ENCODE results near the gene TPI1.
A peak's percentile ranks its signal among the peaks of the same experiment; 100 is the strongest.
"Not testable (repeated sequence)": the region's sequence is repeated elsewhere in the genome, so short reads cannot be mapped to it uniquely, and the experiment has no call there.

Gene TPI1

DNA sequence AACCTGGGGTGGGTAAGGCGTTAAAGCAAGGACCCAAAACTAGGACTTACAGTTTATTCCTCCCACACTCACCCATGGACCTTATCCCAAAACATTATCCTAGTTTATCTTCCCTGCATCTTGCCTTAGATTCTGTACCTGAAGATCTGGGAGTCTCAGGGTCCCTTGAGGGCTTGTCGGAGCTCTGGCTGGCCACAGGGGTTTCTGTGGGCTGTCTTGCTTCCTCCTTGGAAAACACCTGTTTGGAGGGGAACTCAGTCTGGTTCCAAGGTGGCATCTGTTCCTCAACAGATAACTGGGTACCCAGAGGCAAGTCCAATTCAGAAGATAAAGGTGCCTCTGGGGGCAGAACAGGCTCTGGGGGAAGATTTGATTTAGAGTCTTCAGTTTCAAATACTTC lies 17.9 kb upstream of the TPI1 start:
- no peak for DNase-seq

DNA sequence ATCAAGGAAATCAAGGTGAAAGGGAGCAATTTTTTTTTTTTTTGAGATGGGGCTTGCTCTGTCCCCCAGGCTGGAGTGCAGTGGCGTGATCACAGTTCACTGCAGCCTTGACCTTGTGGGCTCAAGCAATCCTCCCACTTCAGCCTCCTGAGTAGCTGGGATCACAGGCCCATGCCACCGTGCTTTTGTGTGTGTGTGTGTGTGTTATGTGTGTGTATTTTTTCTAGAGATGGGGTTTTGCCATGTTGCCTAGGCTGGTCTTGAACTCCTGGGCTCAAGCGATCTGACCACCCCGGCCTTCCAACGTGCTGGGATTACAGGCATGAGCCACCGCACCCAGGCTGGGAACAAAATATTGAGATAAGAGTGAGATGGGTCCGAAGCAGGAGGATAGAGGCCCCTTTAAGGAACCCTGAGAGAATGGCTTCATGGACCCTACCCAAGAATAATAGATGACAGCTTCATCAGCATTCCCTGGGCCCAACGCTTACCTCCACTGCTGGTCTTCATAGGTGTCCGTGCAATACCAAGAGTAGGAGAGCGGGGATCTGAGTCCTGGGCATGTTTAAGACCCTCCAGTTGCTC lies 17.3 kb upstream of the TPI1 start:
- no peak for DNase-seq

DNA sequence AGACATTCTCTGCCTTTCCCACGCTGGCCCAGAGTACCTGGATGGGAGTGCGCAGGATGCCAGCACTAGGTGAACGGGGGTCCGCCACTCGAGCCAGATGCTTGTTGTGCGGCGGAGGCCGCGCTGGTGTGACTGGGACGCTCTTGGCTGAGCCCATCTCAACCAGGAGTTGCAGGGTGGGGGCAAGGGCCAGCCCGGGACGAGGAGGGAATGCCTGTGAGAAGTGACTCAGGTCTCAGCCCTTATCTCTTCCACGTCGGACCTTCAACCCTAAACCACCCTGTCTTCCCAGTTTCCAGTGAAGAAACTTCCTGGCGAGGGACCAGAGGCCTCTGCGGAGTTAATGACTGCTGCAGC lies 16.6 kb upstream of the TPI1 start:
- DNase-seq, result no peak

DNA sequence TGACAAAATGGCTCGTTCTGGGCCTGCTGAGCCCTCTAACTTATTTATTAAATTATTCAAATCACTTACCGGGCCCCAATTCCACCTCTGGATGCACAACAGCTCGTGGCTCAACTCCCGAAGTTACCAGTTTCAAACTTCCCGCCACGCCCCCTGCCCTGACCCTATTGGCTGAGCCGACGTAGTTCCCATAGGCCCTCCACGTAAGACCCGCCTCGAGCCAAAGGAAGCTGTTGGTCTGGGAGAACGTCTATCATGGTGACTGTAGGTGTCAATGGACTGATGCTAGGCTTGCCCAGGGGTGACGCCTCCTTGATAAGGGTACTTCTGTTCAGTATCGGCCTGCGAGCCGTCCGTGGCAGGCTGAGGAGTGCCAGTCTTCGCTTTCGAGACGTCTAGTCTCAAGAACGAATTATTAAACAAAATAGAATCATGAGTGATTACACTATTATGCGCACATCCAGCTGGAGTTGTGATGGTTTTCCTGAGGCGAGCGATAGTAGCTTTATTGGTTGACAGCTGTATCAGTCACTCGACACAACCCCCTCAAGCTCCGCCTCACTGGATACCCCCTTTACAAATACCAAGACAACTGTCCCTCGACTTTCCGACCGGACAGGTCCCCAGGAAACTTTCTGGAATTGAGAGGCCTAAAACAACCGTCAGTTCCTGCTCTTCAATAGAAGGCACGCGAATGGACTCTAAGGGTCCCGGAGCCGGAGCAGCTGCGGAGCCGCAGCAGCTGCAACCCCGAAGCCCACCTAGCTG lies 16.0 kb upstream of the TPI1 start, which contains the start of gene CDCA3:
Gene CDCA3 (minus strand): TSS at position 134 of the 768 bp plus-strand sequence. CDS start 334 bp downstream, outside the sequence.
- peak; percentile 99 for DNase-seq

DNA sequence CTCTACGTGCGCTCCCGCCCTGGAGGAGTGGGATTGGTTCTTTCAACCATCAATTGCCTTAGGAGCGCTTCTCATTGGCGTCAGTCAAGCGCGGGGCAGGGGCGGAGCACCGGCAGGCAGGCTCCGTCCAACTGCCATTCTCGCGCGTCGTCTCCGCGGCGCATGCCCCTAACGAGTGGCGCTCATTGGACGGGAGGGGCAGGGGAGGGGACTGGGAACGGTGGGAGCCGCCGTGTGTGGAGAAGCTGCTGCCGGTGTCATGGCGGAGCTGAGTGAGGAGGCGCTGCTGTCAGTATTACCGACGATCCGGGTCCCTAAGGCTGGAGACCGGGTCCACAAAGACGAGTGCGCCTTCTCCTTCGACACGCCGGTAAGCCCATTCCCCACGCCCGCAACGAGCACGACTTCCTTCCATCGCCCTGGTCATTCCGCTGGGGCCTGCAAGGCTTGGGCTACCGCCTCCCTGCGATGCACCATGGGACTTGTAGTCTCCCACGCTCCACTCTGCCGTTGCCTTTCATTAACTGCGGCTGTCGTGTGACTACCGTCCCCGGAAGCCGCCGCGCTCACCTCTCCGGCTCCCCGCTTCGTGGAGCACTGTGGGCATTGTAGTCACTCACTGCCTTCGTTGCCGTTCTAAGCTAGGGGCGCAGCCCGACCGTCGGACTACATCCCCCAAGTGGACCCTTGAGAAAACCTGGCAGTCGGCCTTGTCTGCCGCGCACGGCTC lies 15.2 kb upstream of the TPI1 start, which contains the start of gene USP5:
Gene USP5 (plus strand): TSS at position 230 of the 730 bp plus-strand sequence. CDS start 30 bp downstream, at position 260.
- peak; percentile 100 for DNase-seq

DNA sequence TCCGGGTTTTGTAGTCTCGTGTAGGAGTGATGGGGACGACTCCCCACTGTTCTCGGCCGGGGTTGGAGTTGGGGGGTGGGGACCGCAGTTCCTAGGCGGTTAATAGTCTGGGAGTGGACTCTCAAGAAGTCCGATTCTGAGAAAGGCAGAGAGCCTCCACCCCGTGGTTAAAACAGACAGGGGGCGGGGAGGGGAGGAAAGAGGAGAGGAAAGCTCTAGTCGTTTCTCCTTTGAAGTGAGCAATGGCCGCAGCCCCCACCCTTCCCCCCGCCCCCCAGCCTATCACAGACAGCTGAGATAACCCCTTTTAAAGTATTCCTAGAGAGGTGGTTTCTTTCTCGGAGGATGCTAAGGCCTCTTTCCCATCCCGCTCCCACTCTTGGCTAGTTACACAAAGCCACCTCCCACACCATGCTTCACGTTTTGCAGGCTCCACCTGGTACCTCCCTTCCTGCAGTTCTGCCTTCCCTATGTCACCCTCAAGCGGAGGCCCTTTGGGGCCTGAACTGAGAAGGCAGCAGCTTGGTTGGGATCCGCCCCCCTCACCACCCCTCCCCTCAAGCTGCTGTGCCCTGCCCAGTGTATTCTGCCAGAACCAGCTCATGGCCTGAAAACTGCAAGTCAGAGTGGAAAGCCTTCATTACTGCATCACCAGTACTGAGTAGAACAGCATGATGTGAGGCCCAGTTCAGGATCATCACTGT lies 14.5 kb upstream of the TPI1 start:
- peak; percentile 67 for DNase-seq

DNA sequence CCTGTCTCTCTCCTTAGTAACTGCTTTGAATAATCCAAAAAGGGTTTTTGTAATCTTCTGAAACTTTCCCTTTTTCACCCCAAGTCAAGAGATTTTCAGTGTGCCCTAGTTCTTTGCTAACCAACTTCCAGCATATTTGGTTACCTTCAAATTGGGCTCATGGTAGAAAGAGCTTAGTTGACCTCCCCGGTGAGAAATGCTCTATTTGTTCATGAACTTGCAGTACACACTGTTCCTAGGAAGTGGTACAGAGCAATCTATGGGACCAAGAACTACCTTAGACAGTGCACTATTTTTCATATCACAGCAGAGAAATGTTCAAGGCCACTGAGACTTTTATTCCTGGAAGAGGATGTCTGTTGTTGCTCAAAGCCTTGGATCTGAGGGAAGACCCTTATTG lies 13.7 kb upstream of the TPI1 start:
- no peak for DNase-seq

DNA sequence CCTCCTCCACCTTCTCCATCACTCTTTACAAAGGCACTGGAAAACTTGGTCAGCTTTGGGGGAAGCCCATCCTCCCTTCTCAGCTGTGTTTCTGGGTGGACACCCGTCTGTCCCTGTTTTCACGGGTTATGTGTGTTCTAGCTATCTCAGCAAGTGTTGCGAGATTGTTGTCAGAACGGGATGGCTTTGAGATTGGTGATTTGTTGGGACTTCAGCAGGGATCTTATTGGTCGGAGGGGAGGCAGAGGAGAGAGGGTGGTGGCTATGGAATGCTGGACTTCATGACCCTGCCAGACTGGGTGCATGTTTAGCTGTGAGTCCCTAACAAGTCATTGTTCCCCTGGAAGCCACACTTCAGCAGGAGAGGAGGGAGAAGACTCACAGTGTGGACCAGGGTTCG lies 13.3 kb upstream of the TPI1 start:
- DNase-seq, result no peak

DNA sequence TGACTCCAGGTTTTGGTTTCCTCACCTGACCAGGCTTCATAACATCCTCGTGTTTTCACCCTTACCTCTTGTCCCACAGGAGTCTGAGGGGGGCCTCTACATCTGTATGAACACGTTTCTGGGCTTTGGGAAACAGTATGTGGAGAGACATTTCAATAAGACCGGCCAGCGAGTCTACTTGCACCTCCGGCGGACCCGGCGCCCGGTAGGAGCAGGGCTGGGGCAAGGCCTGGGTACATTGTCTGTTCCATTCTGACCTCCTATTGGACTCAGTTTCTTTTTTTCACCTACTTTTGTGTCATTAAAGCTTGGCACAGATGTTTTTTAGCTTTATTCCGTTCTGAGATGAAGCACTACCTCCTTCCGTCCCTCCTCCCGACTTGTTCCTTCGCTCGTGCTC lies 12.0 kb upstream of the TPI1 start:
- no peak for DNase-seq

DNA sequence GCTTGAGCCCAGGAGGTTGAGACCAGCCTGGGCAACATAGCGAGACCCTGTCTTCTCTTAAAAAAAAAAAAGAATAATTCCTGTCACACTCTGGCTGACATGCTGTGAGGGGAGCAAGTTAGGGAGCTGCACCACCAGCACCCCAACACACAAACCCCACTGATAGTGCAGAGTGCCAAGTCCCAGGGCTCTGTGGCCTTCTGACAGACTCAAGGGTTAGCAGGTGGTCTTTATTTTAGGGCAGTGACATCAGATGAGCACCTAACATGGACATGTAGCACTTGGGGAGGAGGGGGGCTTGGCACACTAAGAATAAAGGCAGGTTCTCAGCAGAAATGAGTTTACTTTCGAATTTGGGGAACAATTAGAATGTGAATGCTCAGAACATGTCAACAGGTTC lies 8.5 kb upstream of the TPI1 start:
- DNase-seq, result no peak

DNA sequence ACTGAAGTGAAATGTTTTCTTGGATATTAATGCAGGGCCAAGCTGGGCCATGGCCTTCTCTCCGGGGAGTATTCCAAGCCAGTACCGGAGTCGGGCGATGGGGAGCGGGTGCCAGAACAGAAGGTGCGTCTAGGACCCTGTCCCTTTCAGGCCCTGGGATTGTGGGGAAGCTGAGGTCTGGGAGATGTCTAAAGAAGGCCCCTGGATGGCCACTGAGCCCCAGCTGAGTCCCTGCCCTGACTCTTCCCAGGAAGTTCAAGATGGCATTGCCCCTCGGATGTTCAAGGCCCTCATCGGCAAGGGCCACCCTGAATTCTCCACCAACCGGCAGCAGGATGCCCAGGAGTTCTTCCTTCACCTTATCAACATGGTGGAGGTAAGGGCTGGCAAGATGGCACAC lies 7.2 kb upstream of the TPI1 start:
- no peak for DNase-seq

DNA sequence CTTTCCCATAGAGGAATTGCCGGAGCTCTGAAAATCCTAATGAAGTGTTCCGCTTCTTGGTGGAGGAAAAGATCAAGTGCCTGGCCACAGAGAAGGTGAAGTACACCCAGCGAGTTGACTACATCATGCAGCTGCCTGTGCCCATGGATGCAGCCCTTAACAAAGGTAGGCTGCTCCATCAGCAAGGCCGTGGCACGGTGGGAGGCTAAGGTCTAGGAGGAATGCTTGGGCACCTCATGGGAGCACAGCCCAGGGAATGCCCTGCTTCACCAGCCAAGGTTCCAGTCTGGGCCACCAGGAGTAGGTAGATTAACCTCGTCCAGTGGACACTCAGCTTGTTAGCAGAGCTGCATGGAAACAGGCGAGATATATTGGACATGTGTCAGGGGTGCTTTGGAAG lies 6.4 kb upstream of the TPI1 start:
- no peak for DNase-seq

DNA sequence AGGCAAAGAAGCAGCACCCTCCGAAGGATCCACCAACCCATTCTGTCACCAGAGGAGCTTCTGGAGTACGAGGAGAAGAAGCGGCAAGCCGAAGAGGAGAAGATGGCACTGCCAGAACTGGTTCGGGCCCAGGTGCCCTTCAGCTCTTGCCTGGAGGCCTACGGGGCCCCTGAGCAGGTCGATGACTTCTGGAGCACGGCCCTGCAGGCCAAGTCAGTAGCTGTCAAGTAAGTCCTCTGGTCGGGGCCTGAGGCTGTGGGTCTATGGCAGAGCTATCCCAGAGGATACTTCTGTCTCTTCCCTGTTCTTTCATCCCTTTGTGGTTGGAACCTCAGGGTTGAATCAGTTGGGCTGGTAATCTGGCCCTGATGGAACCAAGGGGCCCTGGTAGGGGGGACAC lies 5.9 kb upstream of the TPI1 start:
- no peak for DNase-seq

DNA sequence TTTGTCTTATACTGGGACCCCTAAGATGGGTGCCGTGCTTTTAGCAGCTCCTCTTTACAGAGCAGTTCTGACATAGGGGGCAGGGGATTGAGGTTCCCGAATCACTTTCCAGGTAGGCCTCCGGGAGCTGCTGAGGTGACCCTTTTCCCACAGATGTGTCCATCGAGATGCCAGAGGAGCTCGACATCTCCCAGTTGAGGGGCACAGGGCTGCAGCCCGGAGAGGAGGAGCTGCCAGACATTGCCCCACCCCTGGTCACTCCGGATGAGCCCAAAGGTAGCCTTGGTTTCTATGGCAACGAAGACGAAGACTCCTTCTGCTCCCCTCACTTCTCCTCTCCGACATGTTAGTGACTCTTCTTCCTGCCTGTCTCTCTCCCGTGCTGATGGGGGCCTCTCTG lies 4.3 kb upstream of the TPI1 start:
- no peak for DNase-seq

DNA sequence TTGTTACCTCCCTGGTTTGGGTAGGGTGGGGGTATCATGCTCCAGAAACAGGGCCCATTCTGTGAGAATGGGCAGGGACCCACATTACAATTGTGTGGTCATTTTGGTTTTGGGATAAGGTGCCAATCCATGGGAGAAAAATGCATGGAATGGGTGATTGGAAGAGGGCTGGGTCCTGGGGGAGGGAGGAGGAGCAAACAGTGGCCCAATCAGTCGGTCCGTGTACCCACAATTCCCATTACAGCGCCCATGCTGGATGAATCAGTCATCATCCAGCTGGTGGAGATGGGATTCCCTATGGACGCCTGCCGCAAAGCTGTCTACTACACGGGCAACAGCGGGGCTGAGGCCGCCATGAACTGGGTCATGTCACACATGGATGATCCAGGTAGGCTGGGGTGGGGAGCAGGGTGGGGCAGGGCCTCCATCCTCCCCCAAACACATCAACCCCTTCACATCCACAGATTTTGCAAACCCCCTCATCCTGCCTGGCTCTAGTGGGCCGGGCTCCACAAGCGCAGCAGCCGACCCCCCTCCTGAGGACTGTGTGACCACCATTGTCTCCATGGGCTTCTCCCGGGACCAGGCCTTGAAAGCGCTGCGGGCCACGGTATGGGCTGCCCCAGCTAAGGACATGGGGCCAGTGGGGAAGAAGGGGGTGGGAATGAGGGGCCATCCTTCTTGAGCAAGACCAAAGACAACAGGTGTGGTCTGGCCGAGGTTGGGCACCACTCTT lies 3.6 kb upstream of the TPI1 start:
- DNase-seq, result no peak

DNA sequence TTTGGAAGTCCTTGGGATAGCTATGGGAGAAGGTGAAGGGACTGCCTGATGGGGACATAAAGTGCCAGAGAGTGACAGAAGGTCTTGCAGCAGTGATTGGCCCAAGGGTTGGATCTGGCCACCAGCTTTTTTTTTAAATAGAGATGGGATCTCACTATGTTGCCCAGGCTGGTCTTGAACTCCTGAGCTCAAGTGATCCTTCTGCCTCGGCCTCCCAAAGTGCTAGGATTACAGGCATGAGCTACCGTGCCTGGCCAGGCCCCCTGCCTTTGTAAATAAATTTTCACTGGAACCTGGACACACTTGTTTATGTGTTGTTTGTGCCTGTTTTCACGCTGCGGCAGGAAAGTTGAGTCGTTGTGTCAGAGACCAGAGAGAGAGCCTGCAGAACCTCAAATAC lies 2.0 kb upstream of the TPI1 start:
- DNase-seq, result not testable (repeated sequence)

DNA sequence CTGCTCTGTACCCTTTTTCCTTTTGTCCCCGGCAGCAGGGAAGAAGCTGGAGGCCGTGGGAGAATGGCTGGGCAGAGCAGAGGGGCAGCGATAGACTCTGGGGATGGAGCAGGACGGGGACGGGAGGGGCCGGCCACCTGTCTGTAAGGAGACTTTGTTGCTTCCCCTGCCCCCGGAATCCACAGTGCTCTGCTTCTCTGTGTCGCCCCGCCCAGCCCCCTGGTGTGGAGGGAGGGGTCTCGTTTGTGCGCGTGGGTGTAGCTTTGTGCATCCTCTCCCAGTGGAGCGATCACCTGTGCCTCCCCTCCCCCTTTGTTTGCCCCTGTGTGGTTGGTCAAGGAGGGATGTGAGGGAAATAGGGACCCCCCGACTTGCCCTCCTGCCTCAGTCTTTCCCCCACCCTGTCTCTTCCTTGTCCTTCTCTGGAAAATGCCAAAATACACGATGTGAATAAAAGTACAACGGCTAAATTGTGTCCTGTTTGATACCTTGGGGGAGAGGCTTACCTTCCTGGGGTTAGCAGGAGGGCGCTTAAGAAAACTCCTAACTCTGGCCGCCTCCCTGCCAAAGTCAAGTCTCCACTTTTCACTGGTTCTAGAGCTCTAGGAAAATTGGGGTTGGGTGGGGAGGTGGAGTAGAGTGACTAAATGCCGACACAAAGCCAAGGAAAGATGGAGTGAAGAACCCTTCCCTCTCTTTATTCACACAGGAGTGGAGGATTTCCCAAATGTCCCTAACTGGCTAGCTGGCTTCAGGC lies 990 bp upstream of the TPI1 start:
- DNase-seq, result peak; percentile 37

DNA sequence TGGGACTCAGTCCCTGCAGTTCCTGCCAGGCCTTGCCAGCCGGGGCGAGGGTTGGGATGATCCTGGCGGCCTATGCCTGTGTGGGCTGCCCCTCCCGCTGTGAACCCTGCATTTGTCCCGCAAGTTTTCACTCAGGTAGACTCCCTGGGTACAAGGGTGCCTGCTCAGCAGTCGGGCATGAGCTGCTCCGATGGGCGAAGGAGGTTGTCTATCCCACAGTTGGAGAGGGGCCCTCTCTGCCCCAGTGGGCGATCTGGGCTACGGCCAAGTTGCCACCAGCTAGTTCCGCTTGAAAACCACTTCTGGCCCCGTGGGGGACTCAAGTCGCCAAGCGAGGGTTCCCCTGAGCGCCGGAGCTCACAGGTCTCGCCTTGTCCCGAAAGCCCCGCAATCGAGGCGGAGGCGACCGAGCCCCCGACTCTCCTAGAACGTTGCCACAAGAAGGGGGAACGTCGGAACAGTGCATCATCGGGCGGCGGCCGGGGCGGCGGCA lies 365 bp upstream of the TPI1 start:
- no peak for DNase-seq

DNA sequence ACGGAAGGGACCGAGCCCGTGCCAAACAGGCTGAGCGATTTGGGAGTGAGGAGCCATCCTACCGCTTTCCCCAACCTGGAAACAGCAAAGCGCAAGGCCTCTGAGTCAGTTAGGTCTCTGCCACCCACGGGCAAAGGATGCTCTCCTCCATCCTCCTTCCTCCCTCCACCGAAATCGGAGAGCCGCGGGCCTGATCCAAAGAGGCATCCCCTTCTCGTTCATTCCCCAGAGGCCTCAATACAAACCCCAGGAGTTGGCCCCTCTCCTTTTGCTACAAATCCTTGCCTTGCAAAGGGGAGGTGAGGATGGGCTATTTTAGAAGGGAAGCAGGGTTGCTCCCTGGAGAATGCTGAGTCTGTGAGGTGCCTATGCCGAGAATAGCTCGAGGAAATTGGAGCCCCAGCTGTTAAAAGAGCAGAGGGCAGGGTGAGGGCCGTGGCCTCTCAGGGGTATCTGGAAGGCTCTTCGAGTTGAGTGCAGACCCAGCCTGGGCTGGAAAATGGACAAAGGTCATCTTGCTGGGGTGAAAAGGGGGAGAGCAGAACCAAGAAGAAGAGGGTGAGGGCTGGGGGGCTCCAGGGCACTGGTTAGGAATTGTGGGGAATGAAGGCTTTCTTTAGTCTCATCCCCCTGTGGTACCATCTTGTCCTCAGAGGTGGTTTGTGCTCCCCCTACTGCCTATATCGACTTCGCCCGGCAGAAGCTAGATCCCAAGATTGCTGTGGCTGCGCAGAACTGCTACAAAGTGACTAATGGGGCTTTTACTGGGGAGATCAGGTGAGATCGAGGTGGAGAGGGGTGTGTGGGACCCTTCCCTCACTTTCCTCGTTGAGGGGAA lies 1.1 kb downstream of the TPI1 start:
- DNase-seq, result peak; percentile 28
